Kidney epithelial cell (primary cell): Measurements from ENCODE around the gene XIAP. TPM values are rescaled to one million over a fixed set of nuclear protein-coding genes. Genes with fewer than 3 reads are reported as not detected.

Experiments used
- DNase-seq: peaks from one replicate; pipeline ENCODE4 v3.0.0-alpha.2; 2010; ENCODE audit warnings: low read depth
- H3K27me3 ChIP-seq: 2 replicates; pipeline ENCODE4 v1.6.0; 2011; ENCODE audit warnings: low read length; ENCODE audit not compliant: control insufficient read depth, insufficient read depth
- H3K36me3 ChIP-seq: 2 replicates; pipeline ENCODE4 v1.5.1; 2011; ENCODE audit warnings: low read length; ENCODE audit not compliant: control insufficient read depth, insufficient read depth
- H3K4me3 ChIP-seq: 2 replicates; pipeline ENCODE4 v1.5.1; 2011; ENCODE audit warnings: low read depth, mild to moderate bottlenecking, control low read depth, low read length
- total RNA-seq: library from RNA; depleted of rRNA; stranded (reverse); fragments of >200 nt; gene quantifications from 2 replicates; pipeline ENCODE4 v1.2.3, GENCODE V29; 2015
- TF ChIP-seq, protein P1 (sequence below): IDR thresholded peaks from 2 replicates; pipeline ENCODE4 v1.5.1; 2011; ENCODE audit warnings: mild to moderate bottlenecking, moderate library complexity, low read length, control low read depth, inconsistent platforms; ENCODE audit not compliant: insufficient read depth, poor library complexity, severe bottlenecking

XIAP gene
- total RNA-seq, 1 donor from 2014 or later: 31.3 TPM

DNA sequence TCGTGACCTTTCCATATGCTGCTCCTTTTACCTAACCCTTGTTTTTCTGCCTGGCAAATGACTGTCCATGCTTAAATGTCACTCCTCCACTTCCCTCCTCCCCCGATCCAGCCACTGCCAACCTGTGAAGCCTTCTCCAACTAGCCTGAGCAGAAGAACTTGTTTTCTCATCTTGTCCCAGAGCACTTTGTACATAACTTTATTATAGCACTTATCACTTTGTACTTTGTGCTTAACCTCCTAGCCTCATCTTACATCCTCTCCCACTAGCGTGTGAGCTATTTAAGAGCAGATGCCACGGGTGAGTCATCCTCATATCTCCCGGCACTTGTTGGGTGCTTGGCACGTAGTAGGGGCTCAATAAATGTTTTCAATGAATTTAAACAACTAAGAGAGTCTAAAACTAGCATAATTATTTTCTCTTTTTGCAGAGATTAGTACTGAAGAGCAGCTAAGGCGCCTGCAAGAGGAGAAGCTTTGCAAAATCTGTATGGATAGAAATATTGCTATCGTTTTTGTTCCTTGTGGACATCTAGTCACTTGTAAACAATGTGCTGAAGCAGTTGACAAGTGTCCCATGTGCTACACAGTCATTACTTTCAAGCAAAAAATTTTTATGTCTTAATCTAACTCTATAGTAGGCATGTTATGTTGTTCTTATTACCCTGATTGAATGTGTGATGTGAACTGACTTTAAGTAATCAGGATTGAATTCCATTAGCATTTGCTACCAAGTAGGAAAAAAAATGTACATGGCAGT lies 46.9 kb downstream of the XIAP start:
- TF ChIP-seq, protein P1, sequence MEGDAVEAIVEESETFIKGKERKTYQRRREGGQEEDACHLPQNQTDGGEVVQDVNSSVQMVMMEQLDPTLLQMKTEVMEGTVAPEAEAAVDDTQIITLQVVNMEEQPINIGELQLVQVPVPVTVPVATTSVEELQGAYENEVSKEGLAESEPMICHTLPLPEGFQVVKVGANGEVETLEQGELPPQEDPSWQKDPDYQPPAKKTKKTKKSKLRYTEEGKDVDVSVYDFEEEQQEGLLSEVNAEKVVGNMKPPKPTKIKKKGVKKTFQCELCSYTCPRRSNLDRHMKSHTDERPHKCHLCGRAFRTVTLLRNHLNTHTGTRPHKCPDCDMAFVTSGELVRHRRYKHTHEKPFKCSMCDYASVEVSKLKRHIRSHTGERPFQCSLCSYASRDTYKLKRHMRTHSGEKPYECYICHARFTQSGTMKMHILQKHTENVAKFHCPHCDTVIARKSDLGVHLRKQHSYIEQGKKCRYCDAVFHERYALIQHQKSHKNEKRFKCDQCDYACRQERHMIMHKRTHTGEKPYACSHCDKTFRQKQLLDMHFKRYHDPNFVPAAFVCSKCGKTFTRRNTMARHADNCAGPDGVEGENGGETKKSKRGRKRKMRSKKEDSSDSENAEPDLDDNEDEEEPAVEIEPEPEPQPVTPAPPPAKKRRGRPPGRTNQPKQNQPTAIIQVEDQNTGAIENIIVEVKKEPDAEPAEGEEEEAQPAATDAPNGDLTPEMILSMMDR: no peak
- Histone ChIP-seq H3K27me3 (no peaks in the 10 kb centered on the region), H3K4me3 (no peak overlapping the region), H3K36me3 (no peaks in the 10 kb centered on the region)
- DNase-seq: no peak

DNA sequence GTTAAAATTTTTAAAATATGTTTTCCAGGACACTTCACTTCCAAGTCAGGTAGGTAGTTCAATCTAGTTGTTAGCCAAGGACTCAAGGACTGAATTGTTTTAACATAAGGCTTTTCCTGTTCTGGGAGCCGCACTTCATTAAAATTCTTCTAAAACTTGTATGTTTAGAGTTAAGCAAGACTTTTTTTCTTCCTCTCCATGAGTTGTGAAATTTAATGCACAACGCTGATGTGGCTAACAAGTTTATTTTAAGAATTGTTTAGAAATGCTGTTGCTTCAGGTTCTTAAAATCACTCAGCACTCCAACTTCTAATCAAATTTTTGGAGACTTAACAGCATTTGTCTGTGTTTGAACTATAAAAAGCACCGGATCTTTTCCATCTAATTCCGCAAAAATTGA lies 49.7 kb downstream of the XIAP start:
- H3K4me3 ChIP-seq: no peak overlapping the region
- no peaks in the 10 kb centered on the region for H3K27me3 ChIP-seq
- TF ChIP-seq, protein P1: no peak
- no peak for DNase-seq
- no peaks in the 10 kb centered on the region for H3K36me3 ChIP-seq

DNA sequence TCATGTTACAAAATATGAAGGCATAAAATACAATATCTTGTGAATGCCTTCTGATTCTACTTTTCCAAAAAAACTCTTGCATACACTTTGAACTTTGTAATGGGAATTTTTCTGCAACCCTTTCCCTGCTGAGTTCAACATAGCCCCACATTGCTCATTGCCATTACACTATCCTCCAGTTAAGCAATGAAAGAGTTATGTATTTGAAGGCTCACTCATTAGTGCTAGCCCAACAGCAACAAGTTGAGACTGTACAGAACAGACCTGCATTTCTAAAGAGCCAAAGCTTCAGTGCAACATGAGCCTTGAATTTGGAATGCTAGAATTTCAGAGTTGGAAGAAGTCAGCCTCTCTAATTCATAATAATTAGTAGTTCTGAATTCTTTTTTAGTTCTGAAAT lies 57.2 kb downstream of the XIAP start:
- no peak for DNase-seq
- TF ChIP-seq, protein P1: no peak
- Histone ChIP-seq H3K4me3 (no peak overlapping the region), H3K27me3 (no peaks in the 10 kb centered on the region), H3K36me3 (no peaks in the 10 kb centered on the region)

DNA sequence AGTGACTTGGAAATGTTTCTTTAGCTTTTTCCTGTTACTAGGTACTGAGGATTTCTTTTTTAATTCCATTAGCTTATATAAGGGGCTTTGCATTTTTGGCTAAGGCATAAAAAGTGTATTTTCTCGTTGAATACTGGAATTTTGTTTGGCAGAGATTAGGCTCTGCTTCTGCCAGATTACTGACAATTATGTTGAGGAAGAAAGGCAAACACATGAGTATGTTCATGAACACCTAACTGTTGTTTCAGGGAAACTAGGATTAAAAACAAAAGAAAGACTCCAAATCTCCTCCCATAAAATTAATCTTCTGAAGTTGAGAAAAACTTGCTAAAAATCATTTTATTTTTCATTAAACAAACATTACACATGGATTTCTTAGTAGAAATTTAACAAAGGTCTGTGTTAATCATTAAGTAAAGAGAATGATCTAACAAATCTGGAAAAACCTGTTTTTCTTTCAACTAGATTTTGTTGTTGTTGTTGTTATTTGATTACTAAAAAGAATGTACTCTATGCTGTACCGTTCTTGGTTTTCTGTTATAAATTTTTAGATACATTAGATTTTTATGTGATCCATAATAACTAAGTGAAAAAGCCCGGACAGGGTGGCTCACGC lies 58.4 kb downstream of the XIAP start:
- TF ChIP-seq, protein P1: no peak
- no peaks in the 10 kb centered on the region for H3K36me3 ChIP-seq
- H3K27me3 ChIP-seq: no peaks in the 10 kb centered on the region
- DNase-seq: no peak
- no peak overlapping the region for H3K4me3 ChIP-seq

DNA sequence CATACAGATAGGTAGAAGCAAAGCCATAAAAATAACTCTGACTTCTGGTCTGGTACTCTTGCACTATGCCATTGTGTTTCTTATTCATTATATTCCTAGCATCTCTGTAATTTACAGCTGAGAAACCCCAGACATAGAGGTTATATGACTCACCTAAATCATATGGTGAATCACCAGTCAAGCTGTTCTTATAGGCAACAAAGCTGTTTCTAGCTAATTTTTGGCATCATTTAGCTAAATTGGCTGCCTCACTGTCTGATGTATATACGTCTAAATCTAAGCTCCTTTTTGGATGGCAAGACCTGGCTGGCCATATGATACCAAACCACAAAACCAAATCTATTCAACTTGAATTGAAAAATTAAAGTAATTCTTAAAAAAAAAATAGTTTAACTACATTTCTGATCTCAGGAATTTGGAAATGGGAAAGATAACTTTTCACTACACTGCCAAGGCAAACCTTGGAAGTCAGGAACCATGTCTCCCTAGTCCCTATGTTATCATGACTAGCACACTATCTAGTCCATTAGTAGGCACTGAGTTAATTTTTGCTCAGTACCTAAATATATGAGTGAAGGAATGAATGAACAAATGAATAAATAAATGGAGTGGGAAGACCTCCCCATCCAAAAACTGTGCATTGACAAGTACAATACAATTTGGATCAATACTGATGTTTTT lies 60.4 kb downstream of the XIAP start:
- peak; percentile 38 for DNase-seq
- TF ChIP-seq, protein P1: no peak
- Histone ChIP-seq H3K27me3 (no peaks in the 10 kb centered on the region), H3K36me3 (no peaks in the 10 kb centered on the region), H3K4me3 (no peak overlapping the region)
